SK-N-SH (cell line): ENCODE measurements around the gene CTXND1. TPM values are rescaled to one million over a fixed set of nuclear protein-coding genes. Genes with fewer than 3 reads are reported as not detected.

Experiments used
- CTCF ChIA-PET: fragments of 300-600, 350-600 bp; formaldehyde crosslinking; extraction: SDS; loops from one replicate; lab custom pipeline; 2021; lab: Yijun Ruan, JAX
- POLR2A ChIA-PET: fragments of 350-600 bp; sonication (Branson Sonifier 250); formaldehyde crosslinking; extraction: SDS; loops from one replicate; lab custom pipeline; 2020; ENCODE audit warnings: antibody characterized with exemption, inconsistent platforms; lab: Yijun Ruan, JAX
- DNase-seq: peaks from one replicate; pipeline ENCODE4 v3.0.0; 2012
- H2AFZ ChIP-seq: fragments of 200-600 bp; sonication (generic); 2 replicates; pipeline ENCODE4 v1.8.1; 2016; ENCODE audit warnings: antibody characterized with exemption, mild to moderate bottlenecking, low read depth
- H3F3A ChIP-seq: fragments of 200-600 bp; sonication (generic); replicated peaks from 2 replicates; pipeline ENCODE3; 2016; ENCODE audit warnings: antibody characterized with exemption, mild to moderate bottlenecking; ENCODE audit not compliant: insufficient read depth
- H3K27ac ChIP-seq, 2 experiments: fragments of 200-500 bp in 1 of 2; fragments of 200-600 bp in 1 of 2; sonication (Bioruptor generic) in 1 of 2; sonication (generic), shearing (Covaris generic) in 1 of 2; 2 replicates each; pipeline versions ENCODE4 v1.5.1 to v1.6.1; 2014 to 2016; ENCODE audit warnings: low read depth in 2 of 2, inconsistent platforms in 1 of 2, low read length in 1 of 2, mild to moderate bottlenecking in 1 of 2, mixed read lengths in 1 of 2
- H3K27me3 ChIP-seq: fragments of 200-600 bp; sonication (generic), shearing (Covaris generic); 2 replicates; pipeline ENCODE4 v1.6.1; 2016; ENCODE audit warnings: mixed run types; ENCODE audit not compliant: insufficient read depth
- H3K36me3 ChIP-seq, 2 experiments: fragments of 200-500 bp in 1 of 2; fragments of 200-600 bp in 1 of 2; sonication (Bioruptor generic) in 1 of 2; sonication (generic) in 1 of 2; replicated peaks in 1 of 2; 2 replicates each; pipeline versions ENCODE3 to v1.5.1; 2014 to 2016; ENCODE audit warnings: low read length in 1 of 2, mild to moderate bottlenecking in 1 of 2; ENCODE audit not compliant: insufficient read depth in 2 of 2, control insufficient read depth in 1 of 2
- H3K4me1 ChIP-seq, 2 experiments: fragments of 200-500 bp in 1 of 2; fragments of 200-600 bp in 1 of 2; sonication (Bioruptor generic) in 1 of 2; sonication (generic), shearing (Covaris generic) in 1 of 2; 2 replicates each; pipeline versions ENCODE4 v1.5.1 to v1.6.1; 2014 to 2016; ENCODE audit warnings: low read depth in 1 of 2, low read length in 1 of 2, mixed run types in 1 of 2; ENCODE audit not compliant: insufficient read depth in 2 of 2, control insufficient read depth in 1 of 2
- H3K4me2 ChIP-seq: fragments of 200-600 bp; sonication (generic), shearing (Covaris generic); 2 replicates; pipeline ENCODE4 v1.6.1; 2017; ENCODE audit warnings: mixed run types
- H3K4me3 ChIP-seq, 2 experiments: fragments of 200-500 bp in 1 of 2; fragments of 200-600 bp in 1 of 2; sonication (Bioruptor generic) in 1 of 2; sonication (generic), shearing (Covaris generic) in 1 of 2; 2 replicates each; pipeline versions ENCODE4 v1.5.1 to v1.8.1; 2014 to 2016; ENCODE audit warnings: low read depth in 2 of 2, inconsistent platforms in 1 of 2, low read length in 1 of 2, mild to moderate bottlenecking in 1 of 2, mixed read lengths in 1 of 2, moderate library complexity in 1 of 2
- H3K79me2 ChIP-seq: fragments of 200-600 bp; sonication (generic); 2 replicates; pipeline ENCODE4 v1.8.1; 2017; ENCODE audit warnings: mild to moderate bottlenecking; ENCODE audit not compliant: insufficient read depth
- H3K9ac ChIP-seq: fragments of 200-600 bp; sonication (generic); 2 replicates; pipeline ENCODE4 v1.6.1; 2017; ENCODE audit warnings: mixed run types
- H3K9me2 ChIP-seq: fragments of 200-600 bp; sonication (generic); 2 replicates; pipeline ENCODE4 v1.6.1; 2017; ENCODE audit warnings: mixed run types
- H3K9me3 ChIP-seq: fragments of 200-600 bp; sonication (generic); 2 replicates; pipeline ENCODE4 v1.6.1; 2017; ENCODE audit warnings: mixed run types, mild to moderate bottlenecking, moderate library complexity
- H4K20me1 ChIP-seq: fragments of 200-600 bp; sonication (generic); 2 replicates; pipeline ENCODE4 v1.6.1; 2017; ENCODE audit warnings: mild to moderate bottlenecking, mixed run types; ENCODE audit not compliant: insufficient read depth
- CHD2 ChIP-seq: fragments of 150-350 bp; IDR thresholded peaks from 2 replicates; pipeline ENCODE4 v1.6.1; 2018; ENCODE audit warnings: low read length; ENCODE audit not compliant: partially characterized antibody
- EP300 ChIP-seq, 2 experiments: IDR thresholded peaks; 2 replicates each; pipeline versions ENCODE4 v1.4.0 to v1.6.1; 2012; ENCODE audit warnings: borderline replicate concordance in 1 of 2, low read depth in 1 of 2, low read length in 1 of 2
- EZH2phosphoT487 ChIP-seq: fragments of 200-600 bp; sonication (generic); IDR thresholded peaks from 2 replicates; pipeline ENCODE4 v1.6.1; 2017; ENCODE audit warnings: low read depth, mixed run types, mild to moderate bottlenecking, antibody characterized with exemption, moderate library complexity, borderline replicate concordance
- FOSL2 ChIP-seq: IDR thresholded peaks from 2 replicates; pipeline ENCODE4 v1.4.0; 2012; ENCODE audit warnings: low read depth, mild to moderate bottlenecking, moderate library complexity, borderline replicate concordance
- GATA2 ChIP-seq: sonication (generic); formaldehyde crosslinking; IDR thresholded peaks from 2 replicates; pipeline ENCODE4 v1.5.0; 2020; ENCODE audit warnings: mild to moderate bottlenecking, missing genetic modification reagents
- RAD21 ChIP-seq: IDR thresholded peaks from 2 replicates; pipeline ENCODE4 v1.6.1; 2012; ENCODE audit warnings: mild to moderate bottlenecking, low read length
- RCOR1 ChIP-seq: fragments of 150-350 bp; IDR thresholded peaks from 2 replicates; pipeline ENCODE4 v1.6.1; 2017; ENCODE audit warnings: antibody characterized with exemption, low read length
- RFX5 ChIP-seq: IDR thresholded peaks from 2 replicates; pipeline ENCODE4 v1.6.1; 2012; ENCODE audit warnings: mild to moderate bottlenecking, improper control_type of control experiment, low read length
- RXRA ChIP-seq: IDR thresholded peaks from 2 replicates; pipeline ENCODE4 v1.4.0; 2012; ENCODE audit warnings: low read depth, mild to moderate bottlenecking, borderline replicate concordance
- YY1 ChIP-seq: IDR thresholded peaks from 2 replicates; pipeline ENCODE4 v1.4.0; 2012; ENCODE audit warnings: low read depth, mild to moderate bottlenecking
- WGBS: methylation state at CpG from one replicate; pipeline ENCODE4 v1.1.6; 2017; ENCODE audit warnings: low lambda C conversion rate; 5-methylcytosine and 5-hydroxymethylcytosine counted together
- polyA plus RNA-seq, 3 experiments: library from polyadenylated mRNA; depleted of rRNA; stranded (reverse); fragments of >200 nt; gene quantifications; 2 replicates each; pipeline ENCODE4 v1.2.3, GENCODE V29; 2012
- TF ChIP-seq, protein P1 (sequence below): IDR thresholded peaks from 2 replicates; pipeline ENCODE4 v1.4.0; 2012; ENCODE audit warnings: low read depth
- TF ChIP-seq, protein P2 (sequence below): IDR thresholded peaks from 2 replicates; pipeline ENCODE4 v1.4.0; 2012; ENCODE audit warnings: low read depth, borderline replicate concordance
- TF ChIP-seq, protein P3 (sequence below): IDR thresholded peaks from 2 replicates; pipeline ENCODE4 v1.6.1; 2012; ENCODE audit warnings: mild to moderate bottlenecking, low read depth, low read length, moderate library complexity
- TF ChIP-seq, protein P4 (sequence below): IDR thresholded peaks from 2 replicates; pipeline ENCODE4 v1.4.0; 2012; ENCODE audit warnings: low read depth, borderline replicate concordance
- TF ChIP-seq, protein P5 (sequence below): fragments of 150-350 bp; IDR thresholded peaks from 2 replicates; pipeline ENCODE4 v1.6.1; 2016; ENCODE audit warnings: mild to moderate bottlenecking, low read depth, low read length

CTXND1 gene
- polyA plus RNA-seq, 1 of the 3 experiments (the other 2 are of a cell fraction), result not detected

DNA sequence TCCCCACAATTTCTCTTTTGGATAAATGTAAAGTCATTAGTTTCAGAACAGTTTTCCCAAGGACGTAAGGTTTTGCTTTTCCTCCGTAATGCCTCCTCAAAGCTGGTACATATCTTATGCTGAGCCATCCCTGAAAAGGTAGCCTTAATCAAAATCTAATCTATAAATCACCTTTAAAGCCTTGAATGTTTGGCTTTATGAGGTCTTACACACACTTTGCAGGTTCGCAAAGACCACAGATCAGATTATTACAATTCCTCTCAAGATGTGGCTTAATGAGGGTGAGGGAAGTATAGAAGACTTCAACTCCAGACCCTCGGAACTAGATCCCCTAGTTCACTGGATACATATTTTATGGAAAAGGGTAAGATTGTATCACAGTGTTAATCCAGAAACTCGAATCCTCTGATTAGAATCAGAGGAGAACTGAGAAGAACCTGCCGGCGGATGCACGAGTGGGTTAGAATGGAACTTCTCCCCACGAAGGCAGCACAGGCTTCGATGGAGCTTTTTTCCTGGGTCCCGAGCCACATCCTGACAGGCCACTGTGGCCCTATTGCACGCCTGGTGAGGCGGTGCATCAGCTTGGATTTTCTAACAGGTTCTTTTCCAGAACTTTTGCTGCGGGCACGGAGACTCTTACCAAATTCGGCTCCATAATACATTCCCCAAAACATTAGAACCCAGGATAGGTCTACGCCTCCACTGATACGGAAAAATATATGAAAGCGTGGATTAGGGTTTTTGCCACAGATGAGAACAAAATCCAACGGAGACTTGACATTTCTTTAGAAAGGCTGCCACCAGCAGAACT, 1.2 kb downstream of the CTXND1 start:
- H3K4me1 ChIP-seq, result peaks cover 0 to 3% of the 10 kb centered on the region in 2 experiments; a peak in 1 of 4 replicates
- H3K79me2 ChIP-seq, result no peaks in the 10 kb centered on the region
- peaks cover 55% of the 10 kb centered on the region; the same call in 1 of the 2 replicates for H3K27me3 ChIP-seq
- no peaks in the 10 kb centered on the region for H4K20me1 ChIP-seq
- no peaks in the 10 kb centered on the region for H3K9me2 ChIP-seq
- H3K4me2 ChIP-seq, result peak overlapping the region; percentile 67; the same call in 1 of the 2 replicates
- POLR2A ChIA-PET, result no interaction called here
- 66% methylated on average over 20 of the region's 20 CpGs for WGBS
- no peak overlapping the region for H3K4me3 ChIP-seq
- no peak overlapping the region for H3K27ac ChIP-seq
- H3K9ac ChIP-seq, result no peak overlapping the region
- no peaks in the 10 kb centered on the region for H3K9me3 ChIP-seq
- no peak for TF ChIP-seq GATA2 (CRISPR knock-in tag)
- TF ChIP-seq, protein P1, sequence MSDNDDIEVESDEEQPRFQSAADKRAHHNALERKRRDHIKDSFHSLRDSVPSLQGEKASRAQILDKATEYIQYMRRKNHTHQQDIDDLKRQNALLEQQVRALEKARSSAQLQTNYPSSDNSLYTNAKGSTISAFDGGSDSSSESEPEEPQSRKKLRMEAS, result no peak
- no peak for TF ChIP-seq RXRA
- no peak for TF ChIP-seq YY1
- TF ChIP-seq, protein P2, sequence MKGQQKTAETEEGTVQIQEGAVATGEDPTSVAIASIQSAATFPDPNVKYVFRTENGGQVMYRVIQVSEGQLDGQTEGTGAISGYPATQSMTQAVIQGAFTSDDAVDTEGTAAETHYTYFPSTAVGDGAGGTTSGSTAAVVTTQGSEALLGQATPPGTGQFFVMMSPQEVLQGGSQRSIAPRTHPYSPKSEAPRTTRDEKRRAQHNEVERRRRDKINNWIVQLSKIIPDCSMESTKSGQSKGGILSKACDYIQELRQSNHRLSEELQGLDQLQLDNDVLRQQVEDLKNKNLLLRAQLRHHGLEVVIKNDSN, result no peak
- TF ChIP-seq RAD21, result no peak
- TF ChIP-seq, protein P3, sequence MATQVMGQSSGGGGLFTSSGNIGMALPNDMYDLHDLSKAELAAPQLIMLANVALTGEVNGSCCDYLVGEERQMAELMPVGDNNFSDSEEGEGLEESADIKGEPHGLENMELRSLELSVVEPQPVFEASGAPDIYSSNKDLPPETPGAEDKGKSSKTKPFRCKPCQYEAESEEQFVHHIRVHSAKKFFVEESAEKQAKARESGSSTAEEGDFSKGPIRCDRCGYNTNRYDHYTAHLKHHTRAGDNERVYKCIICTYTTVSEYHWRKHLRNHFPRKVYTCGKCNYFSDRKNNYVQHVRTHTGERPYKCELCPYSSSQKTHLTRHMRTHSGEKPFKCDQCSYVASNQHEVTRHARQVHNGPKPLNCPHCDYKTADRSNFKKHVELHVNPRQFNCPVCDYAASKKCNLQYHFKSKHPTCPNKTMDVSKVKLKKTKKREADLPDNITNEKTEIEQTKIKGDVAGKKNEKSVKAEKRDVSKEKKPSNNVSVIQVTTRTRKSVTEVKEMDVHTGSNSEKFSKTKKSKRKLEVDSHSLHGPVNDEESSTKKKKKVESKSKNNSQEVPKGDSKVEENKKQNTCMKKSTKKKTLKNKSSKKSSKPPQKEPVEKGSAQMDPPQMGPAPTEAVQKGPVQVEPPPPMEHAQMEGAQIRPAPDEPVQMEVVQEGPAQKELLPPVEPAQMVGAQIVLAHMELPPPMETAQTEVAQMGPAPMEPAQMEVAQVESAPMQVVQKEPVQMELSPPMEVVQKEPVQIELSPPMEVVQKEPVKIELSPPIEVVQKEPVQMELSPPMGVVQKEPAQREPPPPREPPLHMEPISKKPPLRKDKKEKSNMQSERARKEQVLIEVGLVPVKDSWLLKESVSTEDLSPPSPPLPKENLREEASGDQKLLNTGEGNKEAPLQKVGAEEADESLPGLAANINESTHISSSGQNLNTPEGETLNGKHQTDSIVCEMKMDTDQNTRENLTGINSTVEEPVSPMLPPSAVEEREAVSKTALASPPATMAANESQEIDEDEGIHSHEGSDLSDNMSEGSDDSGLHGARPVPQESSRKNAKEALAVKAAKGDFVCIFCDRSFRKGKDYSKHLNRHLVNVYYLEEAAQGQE, result no peak
- TF ChIP-seq EZH2phosphoT487, result no peak
- no peak for TF ChIP-seq FOSL2
- TF ChIP-seq RCOR1, result no peak
- TF ChIP-seq, all 33 proteins: peak for 0
- Histone ChIP-seq H3K36me3 (no peaks in the 10 kb centered on the region), H2AFZ (no peak overlapping the region), H3F3A (no peaks in the 10 kb centered on the region)
- DNase-seq, result peak; percentile 14
- CTCF ChIA-PET, result interaction anchor here (0.5 to 1.9 kb wide), 3 partner anchors 9 to 587 kb away, joined by 3 to 4 read pairs (median 3); no protein-coding TSS in a partner anchor

DNA sequence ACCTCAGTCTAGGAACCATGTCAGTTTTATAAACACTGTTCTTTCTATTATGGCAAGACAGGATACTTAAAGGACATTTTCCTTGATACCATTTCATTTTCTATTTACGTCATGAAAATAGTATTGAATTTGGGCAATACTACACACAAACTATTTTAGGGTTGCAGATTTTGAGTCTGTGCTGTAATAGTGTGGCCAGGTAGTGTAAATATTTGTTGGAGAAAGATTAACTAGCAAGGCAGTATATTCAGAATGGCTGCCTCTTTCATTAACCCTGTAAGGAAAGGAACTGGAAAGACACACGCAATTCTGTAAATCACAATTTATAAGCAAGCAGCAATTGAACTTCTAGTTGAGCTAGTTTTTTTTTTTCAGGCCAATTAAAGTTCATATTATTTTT, 2.0 kb downstream of the CTXND1 start:
- Histone ChIP-seq H3K4me3 (no peak overlapping the region), H3K27me3 (peaks cover 55% of the 10 kb centered on the region; the same call in 1 of the 2 replicates), H3K9me3 (no peaks in the 10 kb centered on the region), H3K9me2 (no peaks in the 10 kb centered on the region), H3K36me3 (no peaks in the 10 kb centered on the region), H3K79me2 (no peaks in the 10 kb centered on the region), H3F3A (no peaks in the 10 kb centered on the region), H2AFZ (no peak overlapping the region), H3K4me2 (no peak overlapping the region), H3K27ac (no peak overlapping the region), H3K4me1 (peaks cover 0 to 3% of the 10 kb centered on the region in 2 experiments; a peak in 1 of 4 replicates), H3K9ac (no peak overlapping the region), H4K20me1 (no peaks in the 10 kb centered on the region)
- CTCF ChIA-PET, result interaction anchor here (1.9 kb wide), 1 partner anchor 12 kb away, joined by 4 read pairs; no protein-coding TSS in a partner anchor
- DNase-seq, result no peak
- POLR2A ChIA-PET, result no interaction called here
- 51% methylated on average over 2 of the region's 2 CpGs for WGBS
- TF ChIP-seq RXRA, result no peak
- no peak for TF ChIP-seq EZH2phosphoT487
- TF ChIP-seq, protein P4, sequence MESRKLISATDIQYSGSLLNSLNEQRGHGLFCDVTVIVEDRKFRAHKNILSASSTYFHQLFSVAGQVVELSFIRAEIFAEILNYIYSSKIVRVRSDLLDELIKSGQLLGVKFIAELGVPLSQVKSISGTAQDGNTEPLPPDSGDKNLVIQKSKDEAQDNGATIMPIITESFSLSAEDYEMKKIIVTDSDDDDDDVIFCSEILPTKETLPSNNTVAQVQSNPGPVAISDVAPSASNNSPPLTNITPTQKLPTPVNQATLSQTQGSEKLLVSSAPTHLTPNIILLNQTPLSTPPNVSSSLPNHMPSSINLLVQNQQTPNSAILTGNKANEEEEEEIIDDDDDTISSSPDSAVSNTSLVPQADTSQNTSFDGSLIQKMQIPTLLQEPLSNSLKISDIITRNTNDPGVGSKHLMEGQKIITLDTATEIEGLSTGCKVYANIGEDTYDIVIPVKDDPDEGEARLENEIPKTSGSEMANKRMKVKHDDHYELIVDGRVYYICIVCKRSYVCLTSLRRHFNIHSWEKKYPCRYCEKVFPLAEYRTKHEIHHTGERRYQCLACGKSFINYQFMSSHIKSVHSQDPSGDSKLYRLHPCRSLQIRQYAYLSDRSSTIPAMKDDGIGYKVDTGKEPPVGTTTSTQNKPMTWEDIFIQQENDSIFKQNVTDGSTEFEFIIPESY, result no peak
- TF ChIP-seq RAD21, result no peak
- no peak for TF ChIP-seq CHD2
- no peak for TF ChIP-seq EP300 (IDR thresholded peaks at IDR 0.05; ENCODE audit: borderline replicate concordance in 1 of 2, low read depth in 1 of 2, low read length in 1 of 2)
- no peak for TF ChIP-seq FOSL2
- TF ChIP-seq, protein P5, sequence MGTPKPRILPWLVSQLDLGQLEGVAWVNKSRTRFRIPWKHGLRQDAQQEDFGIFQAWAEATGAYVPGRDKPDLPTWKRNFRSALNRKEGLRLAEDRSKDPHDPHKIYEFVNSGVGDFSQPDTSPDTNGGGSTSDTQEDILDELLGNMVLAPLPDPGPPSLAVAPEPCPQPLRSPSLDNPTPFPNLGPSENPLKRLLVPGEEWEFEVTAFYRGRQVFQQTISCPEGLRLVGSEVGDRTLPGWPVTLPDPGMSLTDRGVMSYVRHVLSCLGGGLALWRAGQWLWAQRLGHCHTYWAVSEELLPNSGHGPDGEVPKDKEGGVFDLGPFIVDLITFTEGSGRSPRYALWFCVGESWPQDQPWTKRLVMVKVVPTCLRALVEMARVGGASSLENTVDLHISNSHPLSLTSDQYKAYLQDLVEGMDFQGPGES, result no peak
- TF ChIP-seq, protein P2, result no peak
- TF ChIP-seq RFX5, result no peak
